HepG2 (cell line): ENCODE data around the gene CLASP2. TPM values are rescaled to one million over a fixed set of nuclear protein-coding genes. Genes with fewer than 3 reads are reported as not detected.

Source experiments
- ATAC-seq: fragments of 200-7000 bp; cut with Tn5 transposase; 3 replicates; pipeline ENCODE4 v1.9.1; 2020; ENCODE audit warnings: mild to moderate bottlenecking, moderate library complexity
- BruUV-seq: library from RNA; stranded (reverse); fragments of 400-500 nt; replicated peaks from 2 replicates; lab custom pipeline; 2021; lab: Mats Ljungman, UMichigan
- CTCF ChIA-PET: fragments of 300-600 bp; formaldehyde crosslinking; extraction: SDS; loops from one replicate; lab custom pipeline; 2021; ENCODE audit warnings: low total read pairs, inconsistent platforms, low intra/inter-chr PET ratio; lab: Yijun Ruan, JAX
- POLR2A ChIA-PET: fragments of 350-600 bp; sonication (Branson Sonifier 250); formaldehyde crosslinking; loops from one replicate; lab custom pipeline; 2020; ENCODE audit warnings: antibody characterized with exemption, inconsistent platforms; lab: Yijun Ruan, JAX
- DNase-seq: peaks from one replicate; pipeline ENCODE4 v3.0.0-alpha.2; 2015; ENCODE audit warnings: low spot score
- FAIRE-seq: peaks from 3 replicates; lab custom pipeline; 2011; peaks lifted over from hg19 to GRCh38; lab: Jason Lieb, UNC
- H2AFZ ChIP-seq: one replicate; pipeline ENCODE4 v1.6.1; 2011; ENCODE audit warnings: low read length, inconsistent platforms
- H3K27ac ChIP-seq: fragments of 300-600 bp; 3 replicates; pipeline ENCODE4 v1.8.0; 2011; ENCODE audit warnings: mixed run types, mild to moderate bottlenecking, mixed read lengths, low read length, inconsistent platforms; ENCODE audit not compliant: insufficient read depth; ENCODE audit errors: extremely low read length
- H3K27me3 ChIP-seq, 2 experiments: fragments of 200-600 bp in 1 of 2; 2 replicates in 1 of 2; 3 replicates in 1 of 2; pipeline versions ENCODE4 v1.6.0 to v1.8.0; 2011; ENCODE audit warnings: low read length in 2 of 2, mild to moderate bottlenecking in 2 of 2, moderate library complexity in 2 of 2, inconsistent platforms in 1 of 2; ENCODE audit not compliant: insufficient read depth in 2 of 2, control insufficient read depth in 1 of 2
- H3K36me3 ChIP-seq, 2 experiments: fragments of 200-600 bp in 1 of 2; replicated peaks in 1 of 2; 2 replicates in 1 of 2; 3 replicates in 1 of 2; pipeline versions ENCODE4 v1.5.1 to v1.8.0; 2011; ENCODE audit warnings: low read length in 2 of 2, inconsistent platforms in 1 of 2; ENCODE audit not compliant: insufficient read depth in 2 of 2, control insufficient read depth in 1 of 2
- H3K4me1 ChIP-seq: 2 replicates; pipeline ENCODE4 v1.5.1; 2012; ENCODE audit warnings: low read length, inconsistent platforms; ENCODE audit not compliant: insufficient read depth
- H3K4me2 ChIP-seq: 2 replicates; pipeline ENCODE4 v1.6.0; 2011; ENCODE audit warnings: low read depth, low read length, inconsistent platforms
- H3K4me3 ChIP-seq, 3 experiments: fragments of 200-600 bp in 1 of 3; sonication (generic), shearing (Covaris generic) in 1 of 3; replicated peaks in 1 of 3; 2 replicates each; pipeline ENCODE4 v1.5.1; 2011 to 2016; ENCODE audit warnings: low read length in 3 of 3, inconsistent platforms in 2 of 3, low read depth in 2 of 3, mild to moderate bottlenecking in 2 of 3, control low read depth in 1 of 3, mixed read lengths in 1 of 3; ENCODE audit not compliant: insufficient read depth in 1 of 3
- H3K79me2 ChIP-seq: one replicate; pipeline ENCODE4 v1.6.1; 2011; ENCODE audit warnings: low read length, inconsistent platforms; ENCODE audit not compliant: insufficient read depth
- H3K9ac ChIP-seq: 2 replicates; pipeline ENCODE4 v1.6.0; 2011; ENCODE audit warnings: mild to moderate bottlenecking, low read depth, low read length, inconsistent platforms; ENCODE audit not compliant: insufficient read depth
- H3K9me3 ChIP-seq: 2 replicates; pipeline ENCODE4 v1.5.1; 2012; ENCODE audit warnings: mild to moderate bottlenecking, low read length
- H4K20me1 ChIP-seq: 2 replicates; pipeline ENCODE4 v1.6.0; 2011; ENCODE audit warnings: inconsistent platforms, mild to moderate bottlenecking, low read length, moderate library complexity; ENCODE audit not compliant: insufficient read depth
- AGO2 ChIP-seq: fragments of 200-400 bp; formaldehyde crosslinking; optimal IDR thresholded peaks from 2 replicates; pipeline ENCODE3; 2017; ENCODE audit warnings: mild to moderate bottlenecking, low read depth, low read length, moderate library complexity
- CCAR2 ChIP-seq: fragments of 200-400 bp; formaldehyde crosslinking; optimal IDR thresholded peaks from 2 replicates; pipeline ENCODE3; 2018; ENCODE audit warnings: low read depth, mild to moderate bottlenecking, low read length, moderate library complexity
- CEBPB ChIP-seq: IDR thresholded peaks from 2 replicates; pipeline ENCODE4 v1.6.1; 2011; ENCODE audit warnings: low read depth, low read length, improper control_type of control experiment, borderline replicate concordance
- MIER3 ChIP-seq: IDR thresholded peaks from 2 replicates; pipeline ENCODE4 v1.6.1; 2016; ENCODE audit warnings: missing compliant biosample characterization, borderline replicate concordance
- ZFYVE20 ChIP-seq: sonication (generic); formaldehyde crosslinking; IDR thresholded peaks from 2 replicates; pipeline ENCODE4 v1.8.0; 2023; ENCODE audit warnings: low read depth, mild to moderate bottlenecking, moderate library complexity, missing genetic modification reagents, borderline replicate concordance
- ZNF264 ChIP-seq: sonication (generic); formaldehyde crosslinking; IDR thresholded peaks from 2 replicates; pipeline ENCODE4 v1.4.0; 2020; ENCODE audit warnings: missing genetic modification reagents
- ZNF317 ChIP-seq: sonication (generic); formaldehyde crosslinking; IDR thresholded peaks from 2 replicates; pipeline ENCODE4 v1.5.0; 2020; ENCODE audit warnings: mild to moderate bottlenecking, missing genetic modification reagents
- WGBS: methylation state at CpG from one replicate; pipeline ENCODE4 v1.1.6; 2017; ENCODE audit warnings: low lambda C conversion rate; 5-methylcytosine and 5-hydroxymethylcytosine counted together
- in situ Hi-C: cut with HindIII; loops from 2 replicates; pipeline ENCODE4 v1.10.0; 2017; ENCODE audit warnings: low pct_unique_long_range_greater_than_20kb; ENCODE audit not compliant: extremely low pct_ligation_motif_present
- intact Hi-C: fragments of 100-400 bp; cut with micrococcal nuclease; formaldehyde crosslinking; loops from one replicate; pipeline ENCODE4 v1.10.0; 2022; ENCODE audit not compliant: unreplicated experiment
- polyA plus RNA-seq, 8 experiments: library from polyadenylated mRNA; depleted of rRNA in 3 of 8; stranded (reverse) in 7 of 8; unstranded in 1 of 8; fragments of >200 nt; fragmentation: Illumina TruSeq in 4 of 8; extraction: Trizol in 4 of 8; gene quantifications; 2 replicates each; pipeline versions ENCODE4 v1.2.1 to v1.2.3, GENCODE V29; 2011 to 2016; ENCODE audit warnings: low read depth in 4 of 8, missing spikeins in 1 of 8, mixed read lengths in 1 of 8; ENCODE audit not compliant: insufficient read depth in 1 of 8
- total RNA-seq, 5 experiments: library from RNA; depleted of rRNA; stranded (reverse); fragments of >200 nt; fragmentation: Illumina TruSeq; extraction: Trizol; gene quantifications; 2 replicates each; pipeline ENCODE4 v1.2.3, GENCODE V29; 2016; ENCODE audit warnings: low read depth in 1 of 5
- TF ChIP-seq, protein P1 (sequence below): sonication (generic); formaldehyde crosslinking; IDR thresholded peaks from 2 replicates; pipeline ENCODE4 v1.5.0; 2020; ENCODE audit warnings: mild to moderate bottlenecking, missing genetic modification reagents

The CLASP2 gene
- total and polyA plus RNA-seq, 2 of the 13 experiments (the other 11 are each of a cell fraction or from before 2014, with no cell fraction given) = 15.7 to 34.8 TPM

DNA sequence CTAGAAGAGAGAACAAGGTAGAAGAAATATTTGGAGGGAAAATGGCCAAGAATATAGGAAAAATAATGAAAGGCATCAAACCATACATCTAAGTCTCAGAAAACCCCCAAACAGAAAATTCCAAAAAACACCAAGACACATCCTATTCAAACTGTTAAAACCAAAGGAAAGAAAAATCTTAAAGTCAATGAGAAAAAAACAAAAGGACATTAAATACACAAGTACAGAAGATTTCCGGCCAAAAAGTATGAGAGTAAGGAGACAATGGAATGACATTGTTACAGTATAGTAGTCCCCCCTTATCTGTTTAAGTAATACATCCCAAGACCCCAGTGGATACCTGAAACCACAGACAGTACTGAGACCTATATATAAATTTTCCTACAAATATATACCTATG is 18.8 kb downstream of the CLASP2 start:
- no peaks in the 10 kb centered on the region; a peak in 2 of 5 replicates for H3K36me3 ChIP-seq
- TF ChIP-seq AGO2 (no peak), CCAR2 (no peak), ZNF317 (peak; percentile 98), MIER3 (no peak)
- H3K4me1 ChIP-seq = peaks cover 7% of the 10 kb centered on the region; the same call in 1 of the 2 replicates
- no peak overlapping the region for H3K9ac ChIP-seq
- H4K20me1 ChIP-seq = no peaks in the 10 kb centered on the region
- POLR2A ChIA-PET = no interaction called here
- intact Hi-C loops = no loop called here
- peaks cover 8% of the 10 kb centered on the region for H3K9me3 ChIP-seq
- no peak for ATAC-seq
- no peak overlapping the region for H3K4me3 ChIP-seq
- in situ Hi-C loops = no loop called here
- DNase-seq = no peak
- no peak for FAIRE-seq
- H3K27me3 ChIP-seq = no peaks in the 10 kb centered on the region
- 100% methylated on average over 1 of the region's 1 CpG for WGBS
- no TSS peak for BruUV-seq
- no peak overlapping the region for H3K27ac ChIP-seq
- CTCF ChIA-PET = no interaction called here
- peaks cover 52% of the 10 kb centered on the region for H3K79me2 ChIP-seq
- H2AFZ ChIP-seq = no peak overlapping the region
- no peak overlapping the region for H3K4me2 ChIP-seq

DNA sequence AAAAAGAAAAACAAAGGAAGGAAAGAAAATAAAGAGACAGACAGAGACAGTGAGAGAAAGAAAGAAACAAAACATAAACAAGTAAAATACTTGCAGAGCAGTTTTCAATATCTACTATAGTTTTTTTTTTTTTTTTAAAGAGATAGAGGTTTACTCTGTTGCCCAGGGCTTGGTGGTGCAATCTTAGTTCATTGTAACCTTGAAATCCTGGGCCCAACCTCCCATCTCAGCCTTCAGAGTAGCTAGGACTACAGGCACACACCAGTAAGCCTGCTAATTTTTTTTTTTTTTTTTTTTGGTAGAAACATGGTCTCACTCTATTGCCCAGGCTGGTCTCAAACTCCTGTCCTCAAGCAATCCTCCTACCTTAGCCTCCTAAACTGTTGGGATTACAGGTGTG is 23.1 kb downstream of the CLASP2 start:
- Histone ChIP-seq H2AFZ (no peak overlapping the region), H3K9ac (no peak overlapping the region), H3K36me3 (peaks cover 0 to 11% of the 10 kb centered on the region in 2 experiments; a peak in 2 of 5 replicates), H4K20me1 (no peaks in the 10 kb centered on the region), H3K79me2 (peaks cover 14% of the 10 kb centered on the region), H3K4me1 (no peaks in the 10 kb centered on the region), H3K9me3 (no peaks in the 10 kb centered on the region), H3K27ac (no peak overlapping the region), H3K4me3 (no peak overlapping the region), H3K4me2 (no peak overlapping the region), H3K27me3 (no peaks in the 10 kb centered on the region)
- intact Hi-C loops (no loop called here), in situ Hi-C loops (no loop called here)
- DNase-seq (peak; percentile 16), FAIRE-seq (no peak), ATAC-seq (peak; percentile 50; the same call in 1 of the 3 replicates)
- TF ChIP-seq, protein P1, sequence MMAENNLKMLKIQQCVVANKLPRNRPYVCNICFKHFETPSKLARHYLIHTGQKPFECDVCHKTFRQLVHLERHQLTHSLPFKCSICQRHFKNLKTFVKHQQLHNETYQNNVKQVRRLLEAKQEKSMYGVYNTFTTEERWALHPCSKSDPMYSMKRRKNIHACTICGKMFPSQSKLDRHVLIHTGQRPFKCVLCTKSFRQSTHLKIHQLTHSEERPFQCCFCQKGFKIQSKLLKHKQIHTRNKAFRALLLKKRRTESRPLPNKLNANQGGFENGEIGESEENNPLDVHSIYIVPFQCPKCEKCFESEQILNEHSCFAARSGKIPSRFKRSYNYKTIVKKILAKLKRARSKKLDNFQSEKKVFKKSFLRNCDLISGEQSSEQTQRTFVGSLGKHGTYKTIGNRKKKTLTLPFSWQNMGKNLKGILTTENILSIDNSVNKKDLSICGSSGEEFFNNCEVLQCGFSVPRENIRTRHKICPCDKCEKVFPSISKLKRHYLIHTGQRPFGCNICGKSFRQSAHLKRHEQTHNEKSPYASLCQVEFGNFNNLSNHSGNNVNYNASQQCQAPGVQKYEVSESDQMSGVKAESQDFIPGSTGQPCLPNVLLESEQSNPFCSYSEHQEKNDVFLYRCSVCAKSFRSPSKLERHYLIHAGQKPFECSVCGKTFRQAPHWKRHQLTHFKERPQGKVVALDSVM = peak; percentile 40; the same call in 1 of the 2 replicates
- TF ChIP-seq ZFYVE20 (CRISPR knock-in tag) (no peak), CEBPB (peak; percentile 19; the same call in 1 of the 2 replicates), ZNF264 (CRISPR knock-in tag) (no peak)
- BruUV-seq = no TSS peak
- CTCF ChIA-PET = no interaction called here
- POLR2A ChIA-PET = interaction anchor here (0.6 kb wide), 1 partner anchor 221 kb away, joined by 3 read pairs; no protein-coding TSS in a partner anchor
